G401 (cell line): Measurements from ENCODE around the gene PMEL. TPM values are rescaled to one million over a fixed set of nuclear protein-coding genes. Genes with fewer than 3 reads are reported as not detected.
"Not testable (repeated sequence)": the region's sequence is repeated elsewhere in the genome, so short reads cannot be mapped to it uniquely, and the experiment has no call there.

ENCODE experiments used
- DNase-seq: peaks from one replicate; pipeline ENCODE4 v3.0.0-alpha.2; 2015; ENCODE audit warnings: low spot score
- in situ Hi-C: cut with HindIII; loops from 2 replicates; pipeline ENCODE4 v1.10.0; 2016; ENCODE audit warnings: low sequenced_read_pairs, mixed read lengths
- total RNA-seq: library from RNA; depleted of rRNA; stranded (reverse); fragments of >200 nt; shearing (Covaris generic); gene quantifications from 2 replicates; pipeline ENCODE4 v1.2.3, GENCODE V29; 2014

The PMEL gene
- total RNA-seq, 1 experiment from 2014 or later: 27.9 TPM

DNA sequence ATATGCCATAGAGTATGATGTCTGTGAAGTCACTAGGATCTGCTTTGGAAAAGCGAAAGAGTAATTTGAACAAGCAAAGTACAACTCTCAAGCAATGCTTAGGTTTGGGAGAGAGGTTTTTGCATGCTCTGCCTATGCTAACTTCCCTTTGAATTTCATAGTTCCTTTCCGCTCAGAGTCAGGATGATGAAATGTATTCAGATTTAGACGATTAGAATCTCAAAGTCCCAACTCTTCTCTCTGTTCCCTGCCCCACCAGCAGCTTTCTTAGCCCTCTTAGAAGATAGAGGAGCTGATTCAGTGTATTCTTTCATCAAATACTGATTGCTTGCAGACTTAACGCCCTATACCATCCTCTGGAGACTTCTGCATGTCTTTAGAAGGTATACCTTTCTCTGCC lies 19.5 kb upstream of the PMEL start:
- no peak for DNase-seq
- in situ Hi-C loops: no loop called here

- no peak for DNase-seq
- in situ Hi-C loops: no loop called here
Observed at GRCh38 chr12:55984861-55985260, 19.0 kb upstream of the PMEL start.

- in situ Hi-C loops: no loop called here
- no peak for DNase-seq
Observed at GRCh38 chr12:55983232-55983842, 17.5 kb upstream of the PMEL start.

DNA sequence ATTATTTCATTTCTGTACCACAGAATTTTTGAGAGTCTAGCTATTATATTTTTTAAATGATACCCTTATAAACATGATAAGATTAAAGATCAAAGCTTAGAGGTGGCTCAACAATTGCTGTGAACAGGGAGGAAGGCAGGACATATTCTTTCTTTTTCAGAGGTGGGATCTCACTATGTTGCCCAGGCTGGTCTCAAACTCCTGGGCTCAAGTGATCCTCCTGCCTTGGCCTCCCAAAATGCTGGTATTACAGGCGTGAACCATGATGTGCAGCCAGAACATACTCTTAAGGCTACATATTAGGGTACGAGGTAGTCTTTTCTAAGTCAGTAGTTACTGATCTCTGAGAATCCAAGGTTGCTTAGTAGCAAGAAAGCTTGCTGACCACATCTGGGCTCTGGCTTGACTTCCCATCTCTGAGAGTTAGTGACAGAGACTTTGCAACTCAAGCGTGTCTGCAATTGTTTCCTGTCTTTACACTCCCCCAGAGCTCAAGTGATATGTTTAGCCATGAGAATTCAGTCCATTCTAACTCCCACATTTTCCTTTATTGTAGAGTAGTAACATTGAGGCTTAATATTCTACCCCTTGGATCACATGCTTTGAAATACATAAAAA lies 16.6 kb upstream of the PMEL start:
- no peak for DNase-seq
- in situ Hi-C loops: no loop called here

DNA sequence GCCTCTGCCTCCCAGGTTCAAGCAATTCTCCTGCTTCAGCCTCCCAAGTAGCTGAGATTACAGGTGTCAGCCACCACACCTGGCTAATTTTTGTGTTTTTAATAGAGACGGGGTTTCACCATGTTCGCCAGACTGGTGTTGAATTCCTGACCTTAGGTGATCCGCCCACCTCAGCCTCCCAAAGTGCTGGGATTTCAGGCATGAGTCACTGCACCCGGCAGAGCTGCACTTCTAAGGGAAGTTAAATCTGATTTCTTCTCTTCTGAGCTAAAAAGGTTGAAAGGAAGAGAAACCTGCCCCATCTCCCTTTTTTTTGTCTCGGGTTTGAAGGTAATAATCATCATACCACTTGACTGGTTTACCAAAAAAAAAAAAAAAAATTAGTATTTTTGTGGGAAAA lies 16.0 kb upstream of the PMEL start:
- in situ Hi-C loops: not testable (repeated sequence)

GRCh38 chr12:55979069-55979468 lies 13.2 kb upstream of the PMEL start:
- in situ Hi-C loops: no loop called here
- DNase-seq: no peak

More for the DNA sequence above, 16.0 kb upstream of the PMEL start:
- not testable (repeated sequence) for DNase-seq

DNA sequence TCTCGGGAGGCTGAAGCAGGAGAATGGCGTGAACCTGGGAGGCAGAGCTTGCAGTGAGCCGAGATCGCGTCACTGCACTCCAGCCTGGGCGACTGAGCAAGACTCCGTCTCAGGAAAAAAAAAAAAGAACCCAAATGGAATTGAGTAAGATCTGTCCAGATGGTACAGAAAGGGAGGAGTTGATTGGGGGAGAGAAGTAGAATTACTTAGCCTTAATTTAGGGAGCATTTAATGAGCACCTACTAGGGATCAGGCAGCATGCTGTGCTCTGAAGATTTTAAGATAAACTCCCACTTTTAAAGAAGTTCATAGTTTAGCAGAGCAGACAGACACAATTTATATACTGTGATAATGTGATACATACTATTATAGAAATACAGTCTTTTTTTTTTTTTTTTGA lies 12.6 kb upstream of the PMEL start:
- DNase-seq: no peak
- in situ Hi-C loops: no loop called here

DNA sequence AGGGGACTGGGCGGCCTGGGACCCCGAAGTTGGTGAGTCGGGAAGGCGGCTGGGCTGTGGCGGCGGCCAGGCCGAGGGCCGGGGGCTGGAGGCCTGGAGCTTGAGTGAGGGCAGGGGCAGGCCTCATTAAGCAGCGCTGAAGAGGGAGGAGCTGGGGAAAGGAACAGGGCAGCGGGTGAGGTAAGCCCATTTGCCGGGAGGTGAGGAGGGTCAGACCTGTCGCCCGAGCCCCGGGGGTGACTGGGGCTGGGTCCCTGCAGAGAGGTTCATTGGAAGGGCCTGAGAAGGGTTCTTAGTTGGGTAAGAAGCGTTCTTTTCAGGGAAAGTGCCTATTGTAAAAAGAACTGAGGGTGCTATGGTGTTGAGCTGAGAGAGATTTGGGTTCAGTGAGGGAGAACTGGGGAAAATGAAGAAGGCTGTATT lies 8.5 kb upstream of the PMEL start:
- DNase-seq: peak; percentile 42
- in situ Hi-C loops: no loop called here

GRCh38 chr12:55973599-55974307 lies 7.9 kb upstream of the PMEL start, which contains the start of gene RAB5B:
RAB5B (plus strand) TSS chr12:55974078; CDS start chr12:55986961, 12,883 bp downstream.
- peak; percentile 100 for DNase-seq
- in situ Hi-C loops: no loop called here

- DNase-seq: no peak
- in situ Hi-C loops: no loop called here
Observed at GRCh38 chr12:55972911-55973598, 7.2 kb upstream of the PMEL start.

- in situ Hi-C loops: no loop called here
- no peak for DNase-seq
Observed at GRCh38 chr12:55972456-55972855, 6.6 kb upstream of the PMEL start.

DNA sequence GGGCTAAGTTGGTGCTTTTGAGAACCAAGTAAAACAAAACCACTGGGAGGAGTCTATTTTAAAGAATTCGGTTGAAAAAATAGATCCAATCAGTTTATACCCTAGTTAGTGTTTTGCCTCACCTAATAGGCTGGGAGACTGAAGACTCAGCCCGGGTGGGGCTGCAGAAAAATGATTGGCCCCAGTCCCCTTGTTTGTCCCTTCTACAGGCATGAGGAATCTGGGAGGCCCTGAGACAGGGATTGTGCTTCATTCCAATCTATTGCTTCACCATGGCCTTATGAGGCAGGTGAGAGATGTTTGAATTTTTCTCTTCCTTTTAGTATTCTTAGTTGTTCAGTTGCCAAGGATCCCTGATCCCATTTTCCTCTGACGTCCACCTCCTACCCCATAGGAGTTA lies 6.2 kb upstream of the PMEL start:
- peak; percentile 37 for DNase-seq
- in situ Hi-C loops: no loop called here

- no peak for DNase-seq
- in situ Hi-C loops: no loop called here
Observed at GRCh38 chr12:55970775-55971174, 4.9 kb upstream of the PMEL start.

GRCh38 chr12:55969356-55969755 lies 3.5 kb upstream of the PMEL start:
- DNase-seq: no peak
- in situ Hi-C loops: no loop called here

DNA sequence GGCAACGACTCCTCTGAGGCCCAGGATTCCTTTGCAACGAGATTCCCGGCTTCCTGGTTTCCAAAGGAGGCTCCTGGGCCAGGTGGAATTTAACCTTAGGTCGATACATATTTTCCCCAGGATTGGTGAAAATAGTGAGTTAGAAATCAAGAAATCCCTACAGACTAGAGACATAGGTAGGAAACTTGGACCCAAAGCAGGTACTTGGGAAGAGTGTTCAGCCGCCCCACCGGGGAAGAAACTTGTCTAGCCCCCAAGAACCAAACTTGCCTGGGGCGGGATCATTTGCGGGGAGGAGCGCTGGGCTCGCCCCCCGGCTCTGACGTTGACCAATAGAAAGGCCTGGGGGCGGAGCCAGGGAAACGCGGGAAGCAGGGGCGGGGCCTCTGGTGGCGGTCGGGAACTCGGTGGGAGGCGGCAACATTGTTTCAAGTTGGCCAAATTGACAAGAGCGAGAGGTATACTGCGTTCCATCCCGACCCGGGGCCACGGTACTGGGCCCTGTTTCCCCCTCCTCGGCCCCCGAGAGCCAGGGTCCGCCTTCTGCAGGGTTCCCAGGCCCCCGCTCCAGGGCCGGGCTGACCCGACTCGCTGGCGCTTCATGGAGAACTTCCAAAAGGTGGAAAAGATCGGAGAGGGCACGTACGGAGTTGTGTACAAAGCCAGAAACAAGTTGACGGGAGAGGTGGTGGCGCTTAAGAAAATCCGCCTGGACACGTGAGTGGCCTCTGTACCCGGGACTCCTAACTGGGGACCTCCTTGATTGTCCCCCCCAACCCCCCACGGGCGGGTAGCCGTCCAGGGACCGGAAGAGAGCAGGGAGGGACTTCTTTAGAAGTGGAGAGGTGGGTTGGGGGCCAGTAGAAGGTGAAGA lies 803 bp upstream of the PMEL start, which contains the start of gene CDK2:
CDK2 (plus strand) TSS at position 423 of the 874 bp plus-strand sequence; CDS start at position 602, 179 bp downstream.
- in situ Hi-C loops: no loop called here

DNA sequence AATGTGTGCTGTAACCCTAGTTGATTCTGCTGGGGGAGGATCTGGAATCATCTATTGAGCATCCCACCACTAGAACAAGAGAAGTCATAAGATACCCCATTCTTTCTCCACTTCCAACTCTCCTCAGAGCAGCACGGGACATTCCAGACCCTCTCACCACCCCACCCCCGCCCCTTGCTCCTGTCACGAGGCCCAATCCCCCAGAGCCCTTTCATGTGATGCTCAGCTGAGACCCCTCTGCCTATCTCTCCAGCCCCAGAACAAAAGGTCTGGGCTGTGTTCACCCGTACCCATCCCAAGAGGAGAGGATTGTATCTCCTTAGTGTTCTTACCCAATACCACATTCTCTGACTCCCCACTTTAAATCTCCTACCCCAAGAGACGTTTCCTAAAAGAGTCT lies 602 bp downstream of the PMEL start:
- no peak for DNase-seq
- in situ Hi-C loops: no loop called here

More for the DNA sequence above, 803 bp upstream of the PMEL start, which contains the start of gene CDK2:
- DNase-seq: peak; percentile 85

GRCh38 chr12:55963760-55964159 lies 2.1 kb downstream of the PMEL start:
- no peak for DNase-seq
- in situ Hi-C loops: no loop called here

- in situ Hi-C loops: no loop called here
Observed at GRCh38 chr12:55957106-55957859, 8.6 kb downstream of the PMEL start.

More at GRCh38 chr12:55957106-55957859, 8.6 kb downstream of the PMEL start:
- DNase-seq: no peak
